Activated effector memory CD4-positive, alpha-beta T cell treated with anti-CD3 and anti-CD28 coated beads, Interleukin-2, amount 50 U/mL, for 16 hours (primary cell): Measurements from ENCODE around the gene HS6ST1.

Experiments used
- DNase-seq: peaks from one replicate; pipeline ENCODE4 v3.0.0-alpha.2; 2020

The HS6ST1 gene

GRCh38 chr2:128234613-128235012 is 84.1 kb downstream of the HS6ST1 start:
- DNase-seq: no peak

GRCh38 chr2:128233790-128234395 is 84.8 kb downstream of the HS6ST1 start:
- no peak for DNase-seq

- DNase-seq: peak; percentile 93
These were observed 85.5 kb downstream of the HS6ST1 start for GRCh38 chr2:128232965-128233789.

GRCh38 chr2:128228894-128229293 is 89.8 kb downstream of the HS6ST1 start:
- DNase-seq: no peak

- DNase-seq: no peak
These were observed 90.8 kb downstream of the HS6ST1 start for GRCh38 chr2:128227862-128228261.

GRCh38 chr2:128219891-128220290 is 98.8 kb downstream of the HS6ST1 start:
- no peak for DNase-seq

GRCh38 chr2:128217671-128218070 is 101.0 kb downstream of the HS6ST1 start:
- no peak for DNase-seq

GRCh38 chr2:128215897-128216642 is 102.6 kb downstream of the HS6ST1 start:
- DNase-seq: no peak
